ENCODE data around the gene MALT1.

GRCh38 chr18:58779529-58779928 is 108.3 kb downstream of the MALT1 start:
- no peak for TF ChIP-seq POLR2AphosphoS5 (IDR thresholded peaks at IDR 0.05; ENCODE audit: low read depth, low read length)
- no peak for TF ChIP-seq REST (IDR thresholded peaks at IDR 0.05; ENCODE audit: insufficient read depth in 1 of 2, low read depth in 2 of 2, low read length in 2 of 2)
- TF ChIP-seq TAF1 (IDR thresholded peaks at IDR 0.05; ENCODE audit: borderline replicate concordance, insufficient read depth, low read length) = no peak
- no peak for TF ChIP-seq SIN3A (IDR thresholded peaks at IDR 0.05; ENCODE audit: borderline replicate concordance, insufficient read depth, low read length)
- TF ChIP-seq FOXP2 (optimal IDR thresholded peaks at IDR 0.05; ENCODE audit: borderline replicate concordance, extremely low read depth, extremely low read length, insufficient read depth) = no peak
